Stimulated activated CD4-positive, alpha-beta T cell treated with anti-CD3 and anti-CD28 coated beads, Interleukin-4, amount 100 ng/mL, for 4 hours (primary cell): Measurements from ENCODE around the gene FAM110D.
A peak's percentile ranks its signal among the peaks of the same experiment; 100 is the strongest.

Experiments used
- DNase-seq, 2 experiments: peaks; one replicate each; pipeline ENCODE4 v3.0.0-alpha.2; 2020

The FAM110D gene

DNA sequence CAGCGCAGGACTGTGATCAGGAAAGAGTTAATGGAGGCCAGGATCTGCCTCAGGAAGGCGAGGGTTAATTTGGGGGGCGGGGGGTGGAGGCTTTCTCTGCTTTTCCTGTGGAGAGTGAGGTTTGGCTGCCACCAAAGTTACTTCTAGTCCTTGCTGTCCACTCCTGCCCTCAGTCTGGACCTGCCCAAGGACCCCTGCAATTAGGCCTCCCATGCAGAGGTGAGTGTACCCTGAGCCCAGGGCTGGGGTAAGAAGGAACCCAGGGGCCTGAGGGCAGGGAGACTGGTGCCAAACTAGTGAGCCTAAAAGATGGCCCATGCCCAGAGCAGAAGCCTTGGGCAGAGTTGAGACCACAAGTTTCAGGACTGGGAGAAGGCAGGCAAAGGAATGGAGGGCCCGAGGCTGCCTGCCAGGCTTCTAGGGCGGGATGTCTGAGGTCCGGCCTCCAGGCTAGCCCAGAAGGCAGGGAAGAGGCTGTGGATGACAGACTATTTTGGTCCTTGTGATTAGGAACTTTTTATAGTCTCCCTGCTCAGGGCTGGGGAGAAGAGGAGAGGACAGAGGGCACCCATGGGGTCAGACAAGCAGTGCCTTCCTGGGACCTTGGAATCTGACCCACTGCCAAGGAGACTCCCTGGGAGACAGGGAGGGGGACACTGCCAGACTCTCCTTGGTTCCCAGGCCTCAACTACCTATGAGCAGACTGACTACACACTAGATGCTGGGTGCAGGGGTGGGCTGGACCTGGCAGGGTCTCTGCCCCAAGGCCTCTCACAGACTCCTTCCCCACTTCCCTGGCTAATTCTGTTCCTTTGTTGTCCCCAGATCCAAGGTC is at the start of gene FAM110D:
Gene FAM110D, plus strand, starts transcription at position 172 of the 835 bp plus-strand sequence. CDS start 2,213 bp downstream, outside the sequence.
- no peak for DNase-seq

GRCh38 chr1:26109229-26110164 is 49.4 kb upstream of the FAM110D start:
- no peak for DNase-seq

GRCh38 chr1:26110731-26111529 is 47.9 kb upstream of the FAM110D start:
- DNase-seq = peak; percentile 62 to 67

GRCh38 chr1:26111530-26112406 is 47.1 kb upstream of the FAM110D start, which contains the start of gene PDIK1L:
PDIK1L (plus strand) TSS chr1:26111824; CDS start chr1:26114309, 2,485 bp downstream.
- peak; percentile 91 to 96 for DNase-seq

GRCh38 chr1:26112407-26112775 is 46.5 kb upstream of the FAM110D start:
- DNase-seq = no peak

- no peak for DNase-seq
These were observed 44.5 kb upstream of the FAM110D start for GRCh38 chr1:26114165-26114927.

GRCh38 chr1:26119892-26120608 is 38.8 kb upstream of the FAM110D start:
- no peak for DNase-seq

GRCh38 chr1:26121854-26122773 is 36.8 kb upstream of the FAM110D start:
- DNase-seq = no peak

- DNase-seq = peak in 1 of 2 experiments; percentile 5
These were observed 35.6 kb upstream of the FAM110D start for GRCh38 chr1:26122988-26123973.

DNA sequence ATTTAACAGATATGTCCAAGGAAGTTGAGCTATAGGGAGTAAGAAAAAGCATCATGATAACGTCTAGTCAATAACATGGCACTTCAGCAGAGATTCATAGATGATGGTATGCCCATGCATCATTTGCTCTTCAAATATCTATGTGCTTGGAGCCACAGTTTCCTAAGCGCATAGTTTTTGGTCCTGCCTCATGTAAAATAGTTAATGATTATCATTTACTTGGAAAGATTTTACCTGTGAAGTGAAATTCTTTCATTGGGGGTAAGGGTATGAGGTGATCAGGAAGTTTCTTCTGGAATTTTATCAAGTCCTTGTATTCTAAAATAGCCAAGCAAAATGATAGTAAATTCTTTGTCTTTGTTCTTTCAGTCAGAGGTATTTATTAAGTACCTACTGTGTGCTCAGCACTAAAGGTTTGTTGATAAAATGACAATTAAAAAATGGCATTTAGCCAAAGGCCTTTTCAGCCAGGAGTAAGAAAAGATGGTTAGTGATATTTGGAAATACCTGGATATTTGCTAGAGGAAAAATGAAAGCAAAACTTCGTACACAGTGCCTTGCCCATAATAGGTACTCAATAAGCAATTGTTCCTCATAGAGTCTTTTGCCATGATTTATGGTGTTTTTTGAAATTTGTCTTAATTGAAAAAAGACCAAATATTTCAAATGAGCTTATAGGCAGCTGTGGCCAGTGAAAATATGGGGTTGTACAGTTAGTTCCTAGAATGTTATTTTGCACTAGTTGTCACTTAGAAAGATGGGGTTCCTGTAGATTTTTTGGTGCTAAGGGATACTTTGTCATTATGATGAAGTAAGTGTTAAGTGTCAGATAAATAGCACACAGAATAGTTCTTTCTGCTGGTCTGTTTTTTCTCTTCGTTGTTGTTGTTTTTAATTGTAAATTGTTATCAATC is 34.2 kb upstream of the FAM110D start:
- DNase-seq = no peak

DNA sequence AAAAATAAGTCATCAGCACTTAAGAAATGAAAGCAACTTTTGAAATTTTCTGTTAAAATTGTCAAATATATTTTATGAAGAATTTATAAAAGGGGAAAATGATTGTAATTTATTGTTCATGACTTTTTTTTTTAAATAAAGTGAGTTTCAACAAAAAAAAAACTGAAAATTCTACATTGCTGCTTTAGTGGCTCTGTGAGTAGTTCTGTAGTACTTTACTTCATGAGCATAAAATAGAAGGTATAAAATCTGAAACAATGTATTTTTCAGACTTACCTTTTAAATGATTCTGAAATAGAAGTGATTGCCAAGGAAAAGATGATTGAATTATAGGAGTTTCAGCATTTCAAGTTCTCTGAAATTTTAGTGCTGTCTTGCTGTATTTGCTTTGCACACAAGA is 33.5 kb upstream of the FAM110D start:
- no peak for DNase-seq

DNA sequence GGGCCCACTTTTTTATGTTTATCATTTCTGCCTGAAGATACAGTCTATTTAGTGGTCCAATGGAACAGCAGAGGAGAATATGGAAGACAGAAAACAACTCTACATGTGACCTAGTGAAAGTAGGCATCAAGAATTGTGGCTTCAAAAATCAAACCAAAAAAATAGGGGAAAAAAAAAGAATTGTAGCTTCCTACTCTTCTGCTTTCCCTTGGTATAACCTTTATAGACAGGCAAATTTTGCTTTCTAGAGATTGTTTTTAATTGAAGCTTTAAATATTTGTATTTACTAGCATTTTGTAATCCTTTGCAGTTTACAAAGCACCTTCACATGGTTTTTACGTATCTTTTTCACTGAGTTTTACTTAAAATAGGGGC is 32.9 kb upstream of the FAM110D start:
- no peak for DNase-seq

- peak in 1 of 2 experiments; percentile 50 for DNase-seq
These were observed 32.4 kb upstream of the FAM110D start for GRCh38 chr1:26126321-26127084.

GRCh38 chr1:26127235-26128163 is 31.4 kb upstream of the FAM110D start:
- DNase-seq = peak in 1 of 2 experiments; percentile 14

DNA sequence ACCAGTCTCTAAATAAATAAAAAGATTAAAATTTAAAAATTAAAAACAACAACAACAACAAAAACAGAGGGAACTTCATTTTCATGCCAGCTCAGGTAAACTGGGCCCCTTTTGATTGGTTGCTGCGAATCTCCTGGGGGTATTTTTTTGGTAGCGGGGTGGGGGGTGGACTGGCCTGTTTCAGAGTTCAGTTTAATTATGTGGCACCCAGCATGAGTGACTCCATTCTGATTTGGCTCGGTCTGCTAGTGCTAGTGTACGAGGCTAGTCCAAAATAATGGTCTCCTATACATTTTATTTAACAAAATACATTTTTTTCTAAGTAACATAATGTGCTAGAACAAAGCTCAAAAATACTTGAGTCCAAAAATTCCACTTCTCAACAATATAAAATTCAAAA is 29.1 kb upstream of the FAM110D start:
- no peak for DNase-seq
